Neuronal stem cell (in vitro differentiated cells): ENCODE results near the gene ZZZ3.
A peak's percentile ranks its signal among the peaks of the same experiment; 100 is the strongest.
"Not testable (repeated sequence)": the region's sequence is repeated elsewhere in the genome, so short reads cannot be mapped to it uniquely, and the experiment has no call there.

ENCODE experiments used
- DNase-seq: peaks from one replicate; pipeline ENCODE4 v3.0.0-alpha.2; 2013; ENCODE audit warnings: low spot score
- H2AFZ ChIP-seq: one replicate; pipeline ENCODE4 v1.6.1; 2013; ENCODE audit warnings: mild to moderate bottlenecking, low read length, inconsistent platforms
- H2AK5ac ChIP-seq: 2 replicates; pipeline ENCODE4 v1.6.1; 2013; ENCODE audit warnings: low read depth, mild to moderate bottlenecking, inconsistent platforms, low read length, moderate library complexity, mixed read lengths
- H2BK120ac ChIP-seq: 2 replicates; pipeline ENCODE4 v1.6.1; 2013; ENCODE audit warnings: low read depth, mild to moderate bottlenecking, inconsistent platforms, low read length, moderate library complexity, mixed read lengths
- H2BK12ac ChIP-seq: one replicate; pipeline ENCODE4 v1.6.1; 2013; ENCODE audit warnings: low read length, inconsistent platforms
- H2BK15ac ChIP-seq: 2 replicates; pipeline ENCODE4 v1.6.1; 2013; ENCODE audit warnings: mild to moderate bottlenecking, low read length, inconsistent platforms, mixed read lengths
- H2BK5ac ChIP-seq: one replicate; pipeline ENCODE4 v1.6.1; 2013; ENCODE audit warnings: inconsistent platforms, mild to moderate bottlenecking, low read length, moderate library complexity
- H3K14ac ChIP-seq: one replicate; pipeline ENCODE4 v1.6.1; 2013; ENCODE audit warnings: low read length, inconsistent platforms
- H3K18ac ChIP-seq: 2 replicates; pipeline ENCODE4 v1.6.1; 2013; ENCODE audit warnings: low read length, inconsistent platforms
- H3K23ac ChIP-seq: 2 replicates; pipeline ENCODE4 v1.6.1; 2013; ENCODE audit warnings: low read depth, mild to moderate bottlenecking, mixed read lengths, low read length, inconsistent platforms; ENCODE audit not compliant: poor library complexity
- H3K27ac ChIP-seq: replicated peaks from 3 replicates; pipeline ENCODE4 v1.5.1; 2013; ENCODE audit warnings: low read length, inconsistent platforms
- H3K27me3 ChIP-seq, 3 experiments: 2 replicates each; pipeline ENCODE4 v1.6.1; 2013; ENCODE audit warnings: low read length in 3 of 3, mild to moderate bottlenecking in 2 of 3, inconsistent platforms in 1 of 3, low read depth in 1 of 3, mixed read lengths in 1 of 3, moderate library complexity in 1 of 3; ENCODE audit not compliant: control insufficient read depth in 3 of 3, insufficient read depth in 3 of 3
- H3K36me3 ChIP-seq, 2 donors: replicated peaks in 1 of 2; 2 replicates each; pipeline ENCODE4 v1.6.1; 2013; ENCODE audit warnings: low read length in 2 of 2; ENCODE audit not compliant: control insufficient read depth in 2 of 2, insufficient read depth in 2 of 2
- H3K4ac ChIP-seq: 2 replicates; pipeline ENCODE4 v1.6.1; 2013; ENCODE audit warnings: inconsistent platforms, mild to moderate bottlenecking, low read length, moderate library complexity
- H3K4me1 ChIP-seq, 2 donors: 1 replicate in 1 of 2; 2 replicates in 1 of 2; pipeline ENCODE4 v1.6.1; 2013; ENCODE audit warnings: low read length in 2 of 2, low read depth in 1 of 2; ENCODE audit not compliant: control insufficient read depth in 2 of 2, insufficient read depth in 1 of 2
- H3K4me2 ChIP-seq: one replicate; pipeline ENCODE4 v1.6.1; 2013; ENCODE audit warnings: mild to moderate bottlenecking, low read length, inconsistent platforms; ENCODE audit not compliant: insufficient read depth, poor library complexity, severe bottlenecking
- H3K4me3 ChIP-seq, 2 donors: 2 replicates each; pipeline ENCODE4 v1.5.1; 2013; ENCODE audit warnings: low read length in 2 of 2, mild to moderate bottlenecking in 2 of 2, inconsistent platforms in 1 of 2, moderate library complexity in 1 of 2
- H3K79me1 ChIP-seq: one replicate; pipeline ENCODE4 v1.6.1; 2013; ENCODE audit warnings: low read depth, mild to moderate bottlenecking, inconsistent platforms, low read length, moderate library complexity
- H3K9ac ChIP-seq: one replicate; pipeline ENCODE4 v1.6.1; 2013; ENCODE audit warnings: mild to moderate bottlenecking, low read depth, low read length, inconsistent platforms; ENCODE audit not compliant: poor library complexity
- H3K9me3 ChIP-seq, 2 donors: replicated peaks in 1 of 2; 2 replicates each; pipeline versions ENCODE3 to v1.6.1; 2013; ENCODE audit warnings: low read length in 2 of 2, mild to moderate bottlenecking in 2 of 2, inconsistent platforms in 1 of 2, low read depth in 1 of 2, mixed read lengths in 1 of 2, moderate library complexity in 1 of 2; ENCODE audit not compliant: control insufficient read depth in 2 of 2, insufficient read depth in 1 of 2
- H4K8ac ChIP-seq: one replicate; pipeline ENCODE4 v1.6.1; 2013; ENCODE audit warnings: low read depth, mild to moderate bottlenecking, inconsistent platforms, low read length, moderate library complexity
- H4K91ac ChIP-seq: one replicate; pipeline ENCODE4 v1.6.1; 2013; ENCODE audit warnings: low read length, low read depth, mild to moderate bottlenecking, inconsistent platforms; ENCODE audit not compliant: poor library complexity
- WGBS, 2 donors: extraction: QIAGEN DNeasy Blood & Tissue Kit; methylation state at CpG; one replicate each; pipeline ENCODE4 v1.1.7; 2013; ENCODE audit warnings: missing lambda C conversion rate in 2 of 2, mixed read lengths in 1 of 2; ENCODE audit not compliant: insufficient read length in 2 of 2, insufficient replicate concordance in 1 of 2; ENCODE audit errors: extremely low coverage in 2 of 2; 5-methylcytosine and 5-hydroxymethylcytosine counted together

ZZZ3 gene

GRCh38 chr1:77699673-77700072 lies 17.2 kb upstream of the ZZZ3 start:
- no CpG with 5 or more reads among the region's 1 CpG for WGBS, 2 donors

GRCh38 chr1:77697441-77697840 lies 15.0 kb upstream of the ZZZ3 start:
- H3K79me1 ChIP-seq, result no peaks in the 10 kb centered on the region
- no peak overlapping the region for H2BK5ac ChIP-seq
- H3K27ac ChIP-seq, result no peak overlapping the region
- H3K4me2 ChIP-seq, result no peak overlapping the region
- H3K23ac ChIP-seq, result no peak overlapping the region
- no peak overlapping the region for H3K14ac ChIP-seq
- no peak overlapping the region for H2AK5ac ChIP-seq
- H2BK12ac ChIP-seq, result no peak overlapping the region
- no peak overlapping the region for H4K91ac ChIP-seq
- H3K36me3 ChIP-seq, result peaks cover 0 to 68% of the 10 kb centered on the region in 2 donors
- H3K18ac ChIP-seq, result no peak overlapping the region
- no peaks in the 10 kb centered on the region for H3K27me3 ChIP-seq
- no peak overlapping the region for H3K9ac ChIP-seq
- no peak overlapping the region for H3K4ac ChIP-seq
- no peaks in the 10 kb centered on the region for H3K4me1 ChIP-seq
- no peak for DNase-seq
- no peak overlapping the region for H2AFZ ChIP-seq
- no peak overlapping the region for H2BK15ac ChIP-seq
- no peak overlapping the region for H3K4me3 ChIP-seq
- no peak overlapping the region for H4K8ac ChIP-seq
- no peaks in the 10 kb centered on the region for H3K9me3 ChIP-seq
- H2BK120ac ChIP-seq, result no peak overlapping the region
- WGBS, 2 donors, result no CpG with 5 or more reads among the region's 3 CpGs

More at GRCh38 chr1:77699673-77700072, 17.2 kb upstream of the ZZZ3 start:
- not testable (repeated sequence) for H3K4me1 ChIP-seq, H3K18ac ChIP-seq, H4K91ac ChIP-seq, H2BK5ac ChIP-seq, H3K79me1 ChIP-seq, H3K23ac ChIP-seq, H2BK12ac ChIP-seq, H3K4me2 ChIP-seq, H3K27me3 ChIP-seq, H2AK5ac ChIP-seq, H3K27ac ChIP-seq, H2BK15ac ChIP-seq, H2BK120ac ChIP-seq, H3K9me3 ChIP-seq, DNase-seq, H4K8ac ChIP-seq, H3K4ac ChIP-seq, H2AFZ ChIP-seq, H3K9ac ChIP-seq, H3K14ac ChIP-seq, H3K4me3 ChIP-seq
- H3K36me3 ChIP-seq, result peaks cover 0 to 51% of the 10 kb centered on the region in 2 donors

GRCh38 chr1:77688939-77689338 lies 6.5 kb upstream of the ZZZ3 start:
- Histone ChIP-seq H4K91ac (no peak overlapping the region), H3K27ac (no peak overlapping the region), H2BK15ac (no peak overlapping the region), H3K4ac (no peak overlapping the region), H4K8ac (no peak overlapping the region), H2BK12ac (no peak overlapping the region), H2AK5ac (no peak overlapping the region), H3K36me3 (peaks cover 0 to 15% of the 10 kb centered on the region in 2 donors), H3K14ac (no peak overlapping the region), H3K79me1 (no peaks in the 10 kb centered on the region), H3K9me3 (no peaks in the 10 kb centered on the region), H2BK120ac (no peak overlapping the region), H3K23ac (no peak overlapping the region), H3K27me3 (no peaks in the 10 kb centered on the region), H3K4me3 (no peak overlapping the region), H3K18ac (no peak overlapping the region), H3K9ac (no peak overlapping the region), H2AFZ (no peak overlapping the region), H3K4me1 (peaks cover 0 to 4% of the 10 kb centered on the region in 2 donors), H3K4me2 (no peak overlapping the region), H2BK5ac (no peak overlapping the region)
- no peak for DNase-seq
- no CpG with 5 or more reads among the region's 3 CpGs for WGBS, 2 donors

- Histone ChIP-seq H4K8ac (peak overlapping the region; percentile 65), H4K91ac (peak overlapping the region; percentile 49), H3K79me1 (no peaks in the 10 kb centered on the region), H3K9me3 (no peaks in the 10 kb centered on the region), H3K4me1 (peaks cover 0 to 6% of the 10 kb centered on the region in 2 donors), H3K18ac (peak overlapping the region; percentile 88), H3K27ac (no peak overlapping the region), H3K14ac (no peak overlapping the region), H3K27me3 (no peaks in the 10 kb centered on the region), H3K23ac (no peak overlapping the region), H2BK5ac (peak overlapping the region; percentile 94), H2BK12ac (no peak overlapping the region), H2BK15ac (peak overlapping the region; percentile 85), H2AFZ (no peak overlapping the region), H3K4ac (no peak overlapping the region), H3K36me3 (peaks cover 0 to 4% of the 10 kb centered on the region in 2 donors), H3K9ac (no peak overlapping the region), H2AK5ac (peak overlapping the region; percentile 62), H3K4me2 (peak overlapping the region; percentile 33), H3K4me3 (no peak overlapping the region), H2BK120ac (no peak overlapping the region)
- WGBS, 2 donors, result no CpG with 5 or more reads among the region's 21 CpGs
- DNase-seq, result peak; percentile 52
Observed at GRCh38 chr1:77687519-77687906, 5.1 kb upstream of the ZZZ3 start.
